Dendritic cell treated with granulocyte-macrophage colony-stimulating factor and Interleukin-4, amounts not matched to agents 40 ng/mL and 50 ng/mL, for 4 days (primary cell): ENCODE data around the gene MRPL46.
"Not testable (repeated sequence)": the region's sequence is repeated elsewhere in the genome, so short reads cannot be mapped to it uniquely, and the experiment has no call there.

ENCODE experiments used
- H3K27ac Mint-ChIP-seq: one replicate; pipeline ENCODE4 v1.8.0; 2022; ENCODE audit warnings: mild to moderate bottlenecking, mixed read lengths
- H3K27me3 Mint-ChIP-seq: one replicate; pipeline ENCODE4 v1.8.0; 2022; ENCODE audit warnings: mild to moderate bottlenecking, mixed read lengths
- H3K36me3 Mint-ChIP-seq: one replicate; pipeline ENCODE4 v1.8.0; 2022; ENCODE audit warnings: low read depth, mixed read lengths
- H3K4me1 Mint-ChIP-seq: one replicate; pipeline ENCODE4 v1.8.0; 2022; ENCODE audit warnings: low read depth, mixed read lengths
- H3K4me3 Mint-ChIP-seq: one replicate; pipeline ENCODE4 v1.8.0; 2022; ENCODE audit warnings: mild to moderate bottlenecking, moderate library complexity, mixed read lengths
- H3K9me3 Mint-ChIP-seq: one replicate; pipeline ENCODE4 v1.8.0; 2022; ENCODE audit warnings: mixed read lengths
- intact Hi-C: fragments of 100-400 bp; cut with micrococcal nuclease; formaldehyde crosslinking; loops from one replicate; pipeline ENCODE4 v1.15.0; 2022

Gene MRPL46

GRCh38 chr15:88448991-88449461 lies 18.2 kb downstream of the MRPL46 start:
- no peaks in the 10 kb centered on the region for H3K36me3 Mint-ChIP-seq
- peaks cover 4% of the 10 kb centered on the region for H3K9me3 Mint-ChIP-seq
- peaks cover 7% of the 10 kb centered on the region for H3K4me1 Mint-ChIP-seq
- H3K4me3 Mint-ChIP-seq, result no peak overlapping the region
- peaks cover 6% of the 10 kb centered on the region for H3K27me3 Mint-ChIP-seq
- intact Hi-C loops, result no loop called here
- no peak overlapping the region for H3K27ac Mint-ChIP-seq

GRCh38 chr15:88447741-88448140 lies 19.4 kb downstream of the MRPL46 start:
- Mint-ChIP-seq H3K36me3 (no peaks in the 10 kb centered on the region), H3K4me3 (no peak overlapping the region), H3K27ac (no peak overlapping the region), H3K9me3 (peaks cover 14% of the 10 kb centered on the region), H3K27me3 (peaks cover 12% of the 10 kb centered on the region), H3K4me1 (peaks cover 6% of the 10 kb centered on the region)
- intact Hi-C loops, result no loop called here

- peaks cover 12% of the 10 kb centered on the region for H3K27me3 Mint-ChIP-seq
- H3K9me3 Mint-ChIP-seq, result peaks cover 14% of the 10 kb centered on the region
- no peak overlapping the region for H3K4me3 Mint-ChIP-seq
- H3K36me3 Mint-ChIP-seq, result no peaks in the 10 kb centered on the region
- H3K27ac Mint-ChIP-seq, result no peak overlapping the region
- peaks cover 6% of the 10 kb centered on the region for H3K4me1 Mint-ChIP-seq
- intact Hi-C loops, result no loop called here
These were observed 20.0 kb downstream of the MRPL46 start for GRCh38 chr15:88447206-88447605.

- Mint-ChIP-seq H3K4me3 (no peak overlapping the region), H3K27ac (no peak overlapping the region), H3K27me3 (peaks cover 24% of the 10 kb centered on the region), H3K36me3 (no peaks in the 10 kb centered on the region), H3K9me3 (peaks cover 14% of the 10 kb centered on the region), H3K4me1 (peaks cover 6% of the 10 kb centered on the region)
- intact Hi-C loops, result no loop called here
These were observed 26.0 kb downstream of the MRPL46 start for GRCh38 chr15:88441076-88441730.

GRCh38 chr15:88440021-88440420 lies 27.2 kb downstream of the MRPL46 start:
- Mint-ChIP-seq H3K4me3 (no peak overlapping the region), H3K9me3 (peaks cover 14% of the 10 kb centered on the region), H3K27me3 (peaks cover 29% of the 10 kb centered on the region), H3K4me1 (peaks cover 6% of the 10 kb centered on the region), H3K27ac (no peak overlapping the region), H3K36me3 (no peaks in the 10 kb centered on the region)
- intact Hi-C loops, result no loop called here

- peaks cover under 1% of the 10 kb centered on the region for H3K9me3 Mint-ChIP-seq
- no peak overlapping the region for H3K27ac Mint-ChIP-seq
- H3K4me3 Mint-ChIP-seq, result no peak overlapping the region
- peaks cover 18% of the 10 kb centered on the region for H3K27me3 Mint-ChIP-seq
- H3K36me3 Mint-ChIP-seq, result no peaks in the 10 kb centered on the region
- peaks cover 6% of the 10 kb centered on the region for H3K4me1 Mint-ChIP-seq
- intact Hi-C loops, result no loop called here
These were observed 29.0 kb downstream of the MRPL46 start for GRCh38 chr15:88438181-88438580.

DNA sequence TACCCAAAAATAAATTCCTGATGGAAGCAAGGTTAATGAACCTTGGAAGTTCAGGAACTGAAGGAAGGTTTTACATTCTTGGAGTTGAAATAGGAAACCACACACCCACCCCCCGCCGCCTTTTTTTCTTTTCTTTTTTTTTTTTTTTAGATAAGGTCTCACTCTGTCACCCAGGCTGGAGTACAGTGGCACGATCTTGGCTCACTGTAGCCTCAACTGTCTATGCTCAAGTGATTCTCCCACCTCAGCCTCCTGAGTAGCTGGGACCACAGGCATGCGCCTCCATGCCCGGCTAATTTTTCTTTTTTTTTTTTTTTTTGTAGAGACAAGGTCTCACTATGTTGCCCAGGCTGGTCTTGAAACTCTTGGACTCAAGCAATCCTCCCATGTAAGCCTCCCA lies 33.1 kb downstream of the MRPL46 start:
- H3K36me3 Mint-ChIP-seq, H3K9me3 Mint-ChIP-seq, intact Hi-C loops, H3K27ac Mint-ChIP-seq, H3K4me3 Mint-ChIP-seq, H3K4me1 Mint-ChIP-seq: not testable (repeated sequence)
- H3K27me3 Mint-ChIP-seq, result peaks cover 14% of the 10 kb centered on the region

DNA sequence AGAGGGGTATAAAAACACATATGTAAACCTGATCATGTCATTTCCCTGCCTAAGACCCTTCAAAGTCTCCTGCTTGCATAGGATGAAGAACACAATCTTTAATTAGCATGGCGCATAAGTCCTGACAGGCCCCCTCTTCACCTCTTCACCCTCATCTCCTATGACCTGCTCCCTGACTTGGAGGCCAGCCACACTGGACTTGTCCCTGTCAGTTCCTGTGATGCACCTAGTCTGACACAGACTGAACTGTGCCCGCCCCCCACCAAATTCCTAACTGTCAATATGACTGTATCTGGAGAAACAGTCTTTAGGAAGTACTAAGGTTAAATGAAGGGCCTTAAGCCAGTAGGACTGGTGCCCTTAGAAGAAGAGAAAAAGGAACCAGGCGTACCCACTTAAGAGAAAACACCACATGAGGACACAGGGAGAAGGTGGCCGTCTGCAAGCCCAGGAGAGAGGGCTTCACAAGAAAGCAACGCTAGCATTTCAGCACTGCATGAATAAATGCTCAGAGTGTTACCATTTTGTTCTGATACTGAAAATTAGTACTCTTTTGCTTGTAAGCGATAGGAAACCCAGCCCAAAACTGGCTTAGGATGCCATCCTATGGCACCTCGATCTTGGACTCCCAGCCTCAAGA lies 34.0 kb downstream of the MRPL46 start:
- Mint-ChIP-seq H3K27ac (no peak overlapping the region), H3K36me3 (no peaks in the 10 kb centered on the region), H3K9me3 (no peaks in the 10 kb centered on the region), H3K4me3 (no peak overlapping the region), H3K27me3 (peaks cover 17% of the 10 kb centered on the region), H3K4me1 (no peaks in the 10 kb centered on the region)
- intact Hi-C loops, result no loop called here

GRCh38 chr15:88431441-88431840 lies 35.7 kb downstream of the MRPL46 start:
- intact Hi-C loops, result no loop called here
- Mint-ChIP-seq H3K4me3 (no peak overlapping the region), H3K4me1 (no peaks in the 10 kb centered on the region), H3K36me3 (no peaks in the 10 kb centered on the region), H3K27ac (no peak overlapping the region), H3K9me3 (no peaks in the 10 kb centered on the region), H3K27me3 (peaks cover 17% of the 10 kb centered on the region)

GRCh38 chr15:88430051-88430450 lies 37.1 kb downstream of the MRPL46 start:
- Mint-ChIP-seq H3K4me1 (no peaks in the 10 kb centered on the region), H3K27ac (no peak overlapping the region), H3K36me3 (no peaks in the 10 kb centered on the region), H3K9me3 (no peaks in the 10 kb centered on the region), H3K4me3 (no peak overlapping the region), H3K27me3 (peaks cover 10% of the 10 kb centered on the region)
- intact Hi-C loops, result no loop called here

DNA sequence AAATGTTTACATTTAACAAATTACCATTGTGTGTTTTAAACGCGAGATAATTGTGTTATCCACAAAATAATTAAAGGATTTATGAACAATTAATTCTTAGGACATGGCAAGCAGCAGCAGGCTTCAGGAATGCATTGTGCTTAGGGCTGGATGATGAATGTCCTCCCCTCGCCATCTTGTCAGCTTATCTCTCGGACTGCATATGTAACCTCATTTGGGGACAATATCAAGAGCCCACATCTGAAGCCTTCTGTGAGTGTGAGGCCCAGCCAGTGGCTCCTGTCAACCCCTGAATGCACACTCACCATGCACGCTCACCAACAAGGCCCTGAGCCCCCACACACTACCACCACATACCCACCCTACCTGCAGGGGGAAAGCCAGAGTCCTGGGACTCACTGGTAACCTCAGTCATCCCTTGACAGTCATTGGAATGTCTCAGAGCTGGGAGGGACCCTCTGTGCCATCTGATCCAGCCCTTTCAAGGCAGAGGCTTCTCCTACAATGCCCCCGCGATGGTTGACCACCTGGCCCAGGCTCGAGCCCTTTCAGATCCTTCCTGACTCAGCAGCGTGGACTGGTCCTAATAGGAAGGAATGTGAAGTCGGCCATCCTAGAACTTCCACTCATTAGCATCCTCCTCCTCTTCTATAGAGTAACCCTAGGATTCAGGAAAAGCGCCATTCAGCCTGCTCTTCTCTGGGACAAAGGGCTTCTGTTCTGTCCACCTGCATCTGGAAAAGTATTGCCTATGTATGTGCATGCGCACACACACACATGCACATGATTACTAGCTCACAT lies 38.2 kb downstream of the MRPL46 start:
- intact Hi-C loops, result no loop called here
- Mint-ChIP-seq H3K36me3 (no peaks in the 10 kb centered on the region), H3K4me3 (no peak overlapping the region), H3K27me3 (peaks cover 10% of the 10 kb centered on the region), H3K9me3 (no peaks in the 10 kb centered on the region), H3K27ac (no peak overlapping the region), H3K4me1 (no peaks in the 10 kb centered on the region)

GRCh38 chr15:88428053-88428452 lies 39.1 kb downstream of the MRPL46 start:
- Mint-ChIP-seq H3K27ac (no peak overlapping the region), H3K9me3 (no peaks in the 10 kb centered on the region), H3K36me3 (no peaks in the 10 kb centered on the region), H3K4me1 (no peaks in the 10 kb centered on the region), H3K4me3 (no peak overlapping the region), H3K27me3 (peaks cover 9% of the 10 kb centered on the region)
- intact Hi-C loops, result no loop called here

GRCh38 chr15:88426304-88426703 lies 40.9 kb downstream of the MRPL46 start:
- H3K4me1 Mint-ChIP-seq, result no peaks in the 10 kb centered on the region
- H3K4me3 Mint-ChIP-seq, result no peak overlapping the region

GRCh38 chr15:88423331-88423730 lies 43.9 kb downstream of the MRPL46 start:
- Mint-ChIP-seq H3K27me3 (peaks cover 7% of the 10 kb centered on the region), H3K36me3 (no peaks in the 10 kb centered on the region), H3K4me1 (no peaks in the 10 kb centered on the region), H3K9me3 (no peaks in the 10 kb centered on the region), H3K27ac (no peak overlapping the region), H3K4me3 (no peak overlapping the region)
- intact Hi-C loops, result no loop called here

More at GRCh38 chr15:88426304-88426703, 40.9 kb downstream of the MRPL46 start:
- H3K27ac Mint-ChIP-seq, result no peak overlapping the region
- no peaks in the 10 kb centered on the region for H3K36me3 Mint-ChIP-seq
- peaks cover 8% of the 10 kb centered on the region for H3K27me3 Mint-ChIP-seq
- H3K9me3 Mint-ChIP-seq, result no peaks in the 10 kb centered on the region
- intact Hi-C loops, result no loop called here
